HEK293 (cell line): ENCODE results near the gene SLC30A4.

Experiments used
- CTCF ChIA-PET: fragments of 350-600 bp; formaldehyde crosslinking; extraction: SDS; loops from one replicate; lab custom pipeline; 2021; ENCODE audit warnings: antibody characterized with exemption; lab: Yijun Ruan, JAX
- POLR2A ChIA-PET: fragments of 300-600 bp; formaldehyde crosslinking; extraction: SDS; loops from one replicate; lab custom pipeline; 2020; ENCODE audit warnings: antibody characterized with exemption, inconsistent platforms; lab: Yijun Ruan, JAX
- H3K27ac ChIP-seq: fragments of 200-500 bp; sonication (Bioruptor generic); 2 replicates; pipeline ENCODE4 v1.5.1; 2014; ENCODE audit warnings: low read depth, low read length, control low read depth, inconsistent platforms; ENCODE audit errors: extremely low read depth
- H3K36me3 ChIP-seq, 2 experiments: fragments of 200-500 bp in 1 of 2; sonication (Bioruptor generic) in 1 of 2; 1 replicate in 1 of 2; 2 replicates in 1 of 2; pipeline ENCODE4 v1.5.1; 2014 to 2017; ENCODE audit warnings: inconsistent platforms in 2 of 2, low read length in 2 of 2; ENCODE audit not compliant: control insufficient read depth in 2 of 2, insufficient read depth in 1 of 2
- H3K4me1 ChIP-seq: fragments of 200-500 bp; sonication (Bioruptor generic); 2 replicates; pipeline ENCODE4 v1.5.1; 2014; ENCODE audit warnings: mild to moderate bottlenecking, low read length, inconsistent platforms; ENCODE audit not compliant: control insufficient read depth, insufficient read depth
- H3K4me3 ChIP-seq: 2 replicates; pipeline ENCODE4 v1.5.1; 2011; ENCODE audit warnings: low read depth, mild to moderate bottlenecking, control low read depth, low read length, moderate library complexity
- H3K9me3 ChIP-seq: fragments of 200-500 bp; sonication (Bioruptor generic); 2 replicates; pipeline ENCODE4 v1.5.1; 2014; ENCODE audit warnings: low read depth, low read length, inconsistent platforms; ENCODE audit not compliant: control insufficient read depth, insufficient read depth
- GLI2 ChIP-seq: fragments of 450-650 bp; formaldehyde crosslinking; IDR thresholded peaks from 2 replicates; pipeline ENCODE4; 2017; ENCODE audit warnings: missing biosample characterization, missing genetic modification characterization, low read depth, borderline replicate concordance
- MEIS1 ChIP-seq: sonication (generic); formaldehyde crosslinking; IDR thresholded peaks from 2 replicates; pipeline ENCODE4 v1.8.1; 2022; ENCODE audit warnings: missing genetic modification reagents, mild to moderate bottlenecking, borderline replicate concordance
- PATZ1 ChIP-seq: fragments of 450-650 bp; formaldehyde crosslinking; IDR thresholded peaks from 2 replicates; pipeline ENCODE4 v1.5.1; 2016; ENCODE audit warnings: missing biosample characterization, missing genetic modification characterization
- PRDM1 ChIP-seq: fragments of 450-650 bp; formaldehyde crosslinking; IDR thresholded peaks from 2 replicates; pipeline ENCODE4; 2016; ENCODE audit warnings: missing biosample characterization, missing genetic modification characterization
- REST ChIP-seq: fragments of 450-650 bp; formaldehyde crosslinking; IDR thresholded peaks from 2 replicates; pipeline ENCODE4 v1.5.1; 2016; ENCODE audit warnings: missing biosample characterization, missing genetic modification characterization
- SALL2 ChIP-seq: fragments of 450-650 bp; formaldehyde crosslinking; IDR thresholded peaks from 2 replicates; pipeline ENCODE4 v1.5.0; 2017; ENCODE audit warnings: missing biosample characterization, mild to moderate bottlenecking, missing genetic modification characterization, borderline replicate concordance
- SP2 ChIP-seq: fragments of 450-650 bp; formaldehyde crosslinking; IDR thresholded peaks from 2 replicates; pipeline ENCODE4 v1.5.1; 2016; ENCODE audit warnings: missing biosample characterization, missing genetic modification characterization
- SP3 ChIP-seq: fragments of 450-650 bp; formaldehyde crosslinking; IDR thresholded peaks from 2 replicates; pipeline ENCODE4 v1.5.1; 2016; ENCODE audit warnings: missing biosample characterization, missing genetic modification characterization
- TCF7L2 ChIP-seq: IDR thresholded peaks from 2 replicates; pipeline ENCODE4 v1.6.1; 2011; ENCODE audit warnings: low read depth, mild to moderate bottlenecking, inconsistent platforms, low read length, moderate library complexity, borderline replicate concordance
- ZBTB10 ChIP-seq: fragments of 450-650 bp; formaldehyde crosslinking; IDR thresholded peaks from 2 replicates; pipeline ENCODE4 v1.5.1; 2016; ENCODE audit warnings: missing biosample characterization, missing genetic modification characterization
- ZFP41 ChIP-seq: fragments of 450-650 bp; formaldehyde crosslinking; IDR thresholded peaks from 2 replicates; pipeline ENCODE4 v1.5.1; 2016; ENCODE audit warnings: missing biosample characterization, missing genetic modification characterization, borderline replicate concordance
- ZFP69B ChIP-seq: fragments of 450-650 bp; formaldehyde crosslinking; IDR thresholded peaks from 2 replicates; pipeline ENCODE4 v1.5.1; 2016; ENCODE audit warnings: missing biosample characterization, missing genetic modification characterization
- ZIC2 ChIP-seq: fragments of 450-650 bp; formaldehyde crosslinking; IDR thresholded peaks from 2 replicates; pipeline ENCODE4 v1.5.1; 2016; ENCODE audit warnings: missing biosample characterization, missing genetic modification characterization
- ZNF155 ChIP-seq: fragments of 450-650 bp; formaldehyde crosslinking; IDR thresholded peaks from 2 replicates; pipeline ENCODE4 v1.5.1; 2016; ENCODE audit warnings: missing biosample characterization, missing genetic modification characterization
- ZNF239 ChIP-seq: fragments of 450-650 bp; formaldehyde crosslinking; IDR thresholded peaks from 2 replicates; pipeline ENCODE4 v1.5.1; 2016; ENCODE audit warnings: missing biosample characterization, missing genetic modification characterization
- ZNF341 ChIP-seq: fragments of 450-650 bp; formaldehyde crosslinking; IDR thresholded peaks from 2 replicates; pipeline ENCODE4; 2016; ENCODE audit warnings: low read depth, missing biosample characterization, missing genetic modification characterization
- ZNF354C ChIP-seq: fragments of 450-650 bp; formaldehyde crosslinking; IDR thresholded peaks from 2 replicates; pipeline ENCODE4 v1.5.1; 2016; ENCODE audit warnings: missing biosample characterization, missing genetic modification characterization, low read depth, borderline replicate concordance
- ZNF433 ChIP-seq: fragments of 450-650 bp; formaldehyde crosslinking; IDR thresholded peaks from 2 replicates; pipeline ENCODE4 v1.5.1; 2016; ENCODE audit warnings: missing biosample characterization, missing genetic modification characterization, low read depth
- ZNF473 ChIP-seq: fragments of 450-650 bp; formaldehyde crosslinking; IDR thresholded peaks from 2 replicates; pipeline ENCODE4 v1.5.1; 2017; ENCODE audit warnings: missing biosample characterization, missing genetic modification characterization
- ZNF548 ChIP-seq: fragments of 450-650 bp; formaldehyde crosslinking; IDR thresholded peaks from 2 replicates; pipeline ENCODE4 v1.5.1; 2016; ENCODE audit warnings: missing biosample characterization, missing genetic modification characterization
- ZNF624 ChIP-seq: fragments of 450-650 bp; formaldehyde crosslinking; IDR thresholded peaks from 2 replicates; pipeline ENCODE4 v1.5.1; 2017; ENCODE audit warnings: missing biosample characterization, missing genetic modification characterization
- ZNF664 ChIP-seq: fragments of 450-650 bp; formaldehyde crosslinking; IDR thresholded peaks from 2 replicates; pipeline ENCODE4 v1.5.1; 2016; ENCODE audit warnings: missing biosample characterization, missing genetic modification characterization
- ZNF830 ChIP-seq: fragments of 450-650 bp; IDR thresholded peaks from 2 replicates; pipeline ENCODE4 v1.5.0; 2018; ENCODE audit warnings: missing biosample characterization, missing genetic modification characterization, low read depth, mild to moderate bottlenecking, moderate library complexity
- ZSCAN23 ChIP-seq: fragments of 450-650 bp; formaldehyde crosslinking; IDR thresholded peaks from 2 replicates; pipeline ENCODE4 v1.5.1; 2016; ENCODE audit warnings: missing biosample characterization, missing genetic modification characterization
- ZSCAN30 ChIP-seq: fragments of 450-650 bp; IDR thresholded peaks from 2 replicates; pipeline ENCODE4 v1.5.1; 2018; ENCODE audit warnings: missing biosample characterization, mild to moderate bottlenecking, missing genetic modification characterization, moderate library complexity
- TF ChIP-seq, protein P1 (sequence below): fragments of 450-650 bp; formaldehyde crosslinking; IDR thresholded peaks from 2 replicates; pipeline ENCODE4 v1.5.1; 2016; ENCODE audit warnings: missing biosample characterization, missing genetic modification characterization, low read depth
- TF ChIP-seq, protein P2 (sequence below): fragments of 450-650 bp; formaldehyde crosslinking; IDR thresholded peaks from 2 replicates; pipeline ENCODE4 v1.5.1; 2016; ENCODE audit warnings: missing biosample characterization, missing genetic modification characterization

The SLC30A4 gene

DNA sequence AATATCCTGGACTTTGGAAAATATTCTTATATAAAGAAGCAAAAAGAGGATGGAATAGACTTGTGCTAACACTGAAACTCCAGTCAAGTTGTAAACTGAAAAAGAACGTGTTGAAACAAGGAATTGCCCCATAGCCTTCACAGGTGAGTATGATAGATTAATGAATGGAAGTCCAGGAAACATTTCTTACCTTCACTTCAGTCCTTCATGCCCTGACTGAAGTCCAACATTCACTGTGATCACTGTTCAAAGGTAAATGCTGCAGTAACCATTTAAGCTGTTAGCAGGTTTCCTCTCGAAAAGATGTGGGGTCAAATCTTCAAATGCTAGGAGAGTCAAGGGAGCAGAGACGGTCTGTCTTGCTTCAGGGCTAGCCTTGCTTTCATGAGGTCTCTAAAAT, 46.1 kb downstream of the SLC30A4 start:
- 0 out of 2 replicates have a peak, but pooled peaks cover 3% of the 10 kb centered on the region for H3K4me1 ChIP-seq
- CTCF ChIA-PET: interaction anchor here (0.6 to 0.8 kb wide), 2 partner anchors 11 to 359 kb away, joined by 3 to 4 read pairs; no protein-coding TSS in a partner anchor
- TF ChIP-seq ZNF433 (tag by site-specific recombination): no peak
- no peak for TF ChIP-seq PRDM1 (tag by site-specific recombination)
- no peak for TF ChIP-seq GLI2 (tag by site-specific recombination)
- TF ChIP-seq ZBTB10 (tag by site-specific recombination): no peak
- TF ChIP-seq ZNF239 (tag by site-specific recombination): no peak
- TF ChIP-seq ZNF155 (tag by site-specific recombination): no peak
- TF ChIP-seq PATZ1 (tag by site-specific recombination): no peak
- TF ChIP-seq ZNF473 (tag by site-specific recombination): no peak
- TF ChIP-seq ZNF548 (tag by site-specific recombination): no peak
- no peak for TF ChIP-seq SP3 (tag by site-specific recombination)
- no peak for TF ChIP-seq ZSCAN23 (tag by site-specific recombination)
- TF ChIP-seq MEIS1: no peak
- no peak for TF ChIP-seq ZIC2 (tag by site-specific recombination)
- no peak overlapping the region for H3K4me3 ChIP-seq
- H3K27ac ChIP-seq: no peak overlapping the region
- no peaks in the 10 kb centered on the region for H3K36me3 ChIP-seq
- POLR2A ChIA-PET: no interaction called here
- no peaks in the 10 kb centered on the region for H3K9me3 ChIP-seq

DNA sequence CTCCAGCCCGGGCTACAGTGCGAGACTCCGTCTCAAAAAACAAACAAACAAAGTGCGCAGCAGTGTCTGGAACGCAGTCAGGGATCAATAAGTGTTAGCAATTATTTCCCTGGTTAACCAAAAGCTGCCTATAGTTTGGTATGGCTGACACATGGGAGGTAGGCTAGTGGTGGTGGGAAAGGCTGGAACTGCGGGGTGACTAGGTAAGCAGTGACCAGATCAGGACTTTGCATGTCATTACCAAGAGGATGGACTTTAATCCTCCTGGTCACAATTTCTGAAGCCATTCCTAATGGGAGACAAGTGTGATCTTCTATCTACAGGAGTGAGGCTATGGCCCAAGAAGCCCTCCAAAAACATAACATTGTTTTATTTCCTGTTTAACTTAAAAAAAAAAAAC, 47.8 kb downstream of the SLC30A4 start:
- Histone ChIP-seq H3K4me3 (no peak overlapping the region), H3K4me1 (0 out of 2 replicates have a peak, but pooled peaks cover 3% of the 10 kb centered on the region), H3K36me3 (no peaks in the 10 kb centered on the region), H3K9me3 (no peaks in the 10 kb centered on the region), H3K27ac (no peak overlapping the region)
- CTCF ChIA-PET: no interaction called here
- POLR2A ChIA-PET: no interaction called here
- TF ChIP-seq ZSCAN30: no peak
- TF ChIP-seq, protein P1, sequence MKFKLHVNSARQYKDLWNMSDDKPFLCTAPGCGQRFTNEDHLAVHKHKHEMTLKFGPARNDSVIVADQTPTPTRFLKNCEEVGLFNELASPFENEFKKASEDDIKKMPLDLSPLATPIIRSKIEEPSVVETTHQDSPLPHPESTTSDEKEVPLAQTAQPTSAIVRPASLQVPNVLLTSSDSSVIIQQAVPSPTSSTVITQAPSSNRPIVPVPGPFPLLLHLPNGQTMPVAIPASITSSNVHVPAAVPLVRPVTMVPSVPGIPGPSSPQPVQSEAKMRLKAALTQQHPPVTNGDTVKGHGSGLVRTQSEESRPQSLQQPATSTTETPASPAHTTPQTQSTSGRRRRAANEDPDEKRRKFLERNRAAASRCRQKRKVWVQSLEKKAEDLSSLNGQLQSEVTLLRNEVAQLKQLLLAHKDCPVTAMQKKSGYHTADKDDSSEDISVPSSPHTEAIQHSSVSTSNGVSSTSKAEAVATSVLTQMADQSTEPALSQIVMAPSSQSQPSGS (tag by site-specific recombination): no peak
- TF ChIP-seq SP2 (tag by site-specific recombination): no peak
- no peak for TF ChIP-seq ZNF664
- no peak for TF ChIP-seq ZFP69B (tag by site-specific recombination)
- TF ChIP-seq, protein P2, sequence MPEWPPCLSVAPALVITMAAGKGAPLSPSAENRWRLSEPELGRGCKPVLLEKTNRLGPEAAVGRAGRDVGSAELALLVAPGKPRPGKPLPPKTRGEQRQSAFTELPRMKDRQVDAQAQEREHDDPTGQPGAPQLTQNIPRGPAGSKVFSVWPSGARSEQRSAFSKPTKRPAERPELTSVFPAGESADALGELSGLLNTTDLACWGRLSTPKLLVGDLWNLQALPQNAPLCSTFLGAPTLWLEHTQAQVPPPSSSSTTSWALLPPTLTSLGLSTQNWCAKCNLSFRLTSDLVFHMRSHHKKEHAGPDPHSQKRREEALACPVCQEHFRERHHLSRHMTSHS (tag by site-specific recombination): no peak
- TF ChIP-seq ZFP41: no peak
- TF ChIP-seq REST (tag by site-specific recombination): no peak
- no peak for TF ChIP-seq SALL2
- TF ChIP-seq TCF7L2: no peak
- TF ChIP-seq ZNF830 (tag by site-specific recombination): no peak
- no peak for TF ChIP-seq ZNF354C
- TF ChIP-seq ZNF624 (tag by site-specific recombination): no peak
- TF ChIP-seq ZNF341 (tag by site-specific recombination): no peak
